Retinal pigment epithelial cell (primary cell): Measurements from ENCODE around the gene UNC80.

Experiments
- DNase-seq: peaks from one replicate; pipeline ENCODE4 v3.0.0-alpha.2; 2010; ENCODE audit warnings: low read depth
- H3K4me3 ChIP-seq: 2 replicates; pipeline ENCODE4 v1.5.1; 2011; ENCODE audit warnings: mild to moderate bottlenecking, low read length, control low read depth, moderate library complexity
- TF ChIP-seq, protein P1 (sequence below): conservative IDR thresholded peaks from 2 replicates; pipeline ENCODE4 v1.5.1; 2011; ENCODE audit warnings: low read depth, low read length, control low read depth, inconsistent platforms

UNC80 gene

DNA sequence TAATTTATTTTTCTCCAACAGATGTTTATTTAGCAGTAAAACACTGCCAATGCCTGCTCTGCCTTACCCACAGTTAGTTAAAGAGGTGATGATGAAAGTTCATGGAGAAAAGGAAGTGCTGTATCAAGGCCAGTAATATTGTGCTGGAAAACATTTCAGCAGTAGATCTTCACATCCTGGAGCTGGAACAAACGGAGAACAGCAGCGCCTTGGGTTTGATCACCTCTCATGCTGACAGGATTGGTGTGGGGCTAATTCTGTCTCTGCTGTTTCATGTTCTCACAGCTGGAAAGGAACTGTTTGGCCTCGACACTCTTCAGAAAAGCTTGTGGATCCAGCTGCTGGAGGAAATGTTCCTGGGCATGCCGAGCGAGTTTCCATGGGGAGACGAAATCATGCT is 169.3 kb downstream of the UNC80 start:
- H3K4me3 ChIP-seq, result no peak overlapping the region
- TF ChIP-seq, protein P1, sequence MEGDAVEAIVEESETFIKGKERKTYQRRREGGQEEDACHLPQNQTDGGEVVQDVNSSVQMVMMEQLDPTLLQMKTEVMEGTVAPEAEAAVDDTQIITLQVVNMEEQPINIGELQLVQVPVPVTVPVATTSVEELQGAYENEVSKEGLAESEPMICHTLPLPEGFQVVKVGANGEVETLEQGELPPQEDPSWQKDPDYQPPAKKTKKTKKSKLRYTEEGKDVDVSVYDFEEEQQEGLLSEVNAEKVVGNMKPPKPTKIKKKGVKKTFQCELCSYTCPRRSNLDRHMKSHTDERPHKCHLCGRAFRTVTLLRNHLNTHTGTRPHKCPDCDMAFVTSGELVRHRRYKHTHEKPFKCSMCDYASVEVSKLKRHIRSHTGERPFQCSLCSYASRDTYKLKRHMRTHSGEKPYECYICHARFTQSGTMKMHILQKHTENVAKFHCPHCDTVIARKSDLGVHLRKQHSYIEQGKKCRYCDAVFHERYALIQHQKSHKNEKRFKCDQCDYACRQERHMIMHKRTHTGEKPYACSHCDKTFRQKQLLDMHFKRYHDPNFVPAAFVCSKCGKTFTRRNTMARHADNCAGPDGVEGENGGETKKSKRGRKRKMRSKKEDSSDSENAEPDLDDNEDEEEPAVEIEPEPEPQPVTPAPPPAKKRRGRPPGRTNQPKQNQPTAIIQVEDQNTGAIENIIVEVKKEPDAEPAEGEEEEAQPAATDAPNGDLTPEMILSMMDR, result no peak
- no peak for DNase-seq

DNA sequence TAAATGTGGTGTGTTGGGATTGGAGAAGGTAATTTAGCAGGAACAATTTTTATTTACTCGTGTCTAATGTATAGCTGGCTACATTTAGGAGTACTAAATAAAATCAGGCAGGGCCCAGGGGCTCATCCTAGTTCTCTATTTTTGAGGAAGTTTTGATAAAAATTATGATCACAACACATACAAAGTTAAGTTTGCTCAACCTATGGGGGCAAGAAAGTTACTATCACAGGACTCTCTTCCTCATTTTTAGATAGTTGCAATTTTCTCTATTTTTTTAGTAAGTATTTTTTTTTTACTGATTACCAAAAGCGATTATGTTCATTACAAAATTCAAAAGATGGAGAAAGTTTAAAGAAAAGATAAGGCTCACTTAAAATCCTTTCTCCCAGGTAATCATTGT is 170.8 kb downstream of the UNC80 start:
- TF ChIP-seq, protein P1, result no peak
- no peak for DNase-seq
- no peak overlapping the region for H3K4me3 ChIP-seq

DNA sequence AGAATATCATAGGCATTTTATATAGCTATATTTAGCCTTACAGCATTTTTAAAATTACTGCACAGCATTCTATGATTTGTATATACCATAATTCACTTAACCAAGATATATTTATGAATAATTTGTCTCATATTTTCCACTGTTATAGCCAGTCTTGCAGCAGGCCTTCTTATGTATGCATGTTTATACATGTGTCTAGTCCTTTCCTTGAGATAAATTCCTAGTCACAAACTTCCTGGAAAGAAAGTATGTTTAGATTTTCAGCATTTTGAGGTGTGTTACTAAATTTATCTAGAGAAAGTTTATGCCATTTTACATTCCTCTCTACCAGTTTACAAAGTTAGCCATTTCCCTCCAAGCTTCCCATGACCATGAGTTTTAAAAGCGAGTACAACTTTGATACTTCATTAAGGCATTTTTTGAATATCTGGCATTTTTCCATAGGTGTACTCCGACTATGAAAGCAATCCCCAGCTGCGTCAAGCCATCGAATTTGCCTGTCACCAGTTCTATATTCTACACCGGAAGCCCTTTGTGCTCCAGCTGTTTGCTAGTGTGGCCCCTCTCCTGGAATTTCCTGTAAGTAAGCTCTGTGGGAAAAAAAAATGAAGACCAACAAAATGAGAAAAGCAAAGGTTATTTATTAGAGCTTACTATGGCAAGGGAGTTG is 171.4 kb downstream of the UNC80 start:
- TF ChIP-seq, protein P1, result no peak
- DNase-seq, result peak; percentile 93
- H3K4me3 ChIP-seq, result no peak overlapping the region

DNA sequence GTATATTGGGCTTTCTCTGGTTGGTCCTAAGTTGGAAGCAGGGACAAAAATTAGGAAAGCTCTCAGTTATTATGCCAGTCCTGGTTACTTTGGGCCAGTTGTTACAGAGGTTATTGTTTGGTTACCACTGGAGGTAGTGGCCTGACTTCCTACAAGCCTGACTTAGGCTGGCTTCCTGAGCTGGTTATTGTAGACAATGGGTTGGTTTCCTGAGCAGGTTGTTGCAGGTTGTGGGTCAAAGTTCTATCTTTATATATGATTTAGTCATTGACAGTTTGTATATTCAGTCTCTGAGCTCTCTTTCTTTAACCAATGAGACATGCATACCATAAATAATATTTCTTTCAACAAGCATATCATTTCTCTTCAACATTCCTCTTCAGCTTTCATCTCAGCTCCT is 172.1 kb downstream of the UNC80 start:
- TF ChIP-seq, protein P1, result no peak
- DNase-seq, result no peak
- no peak overlapping the region for H3K4me3 ChIP-seq

DNA sequence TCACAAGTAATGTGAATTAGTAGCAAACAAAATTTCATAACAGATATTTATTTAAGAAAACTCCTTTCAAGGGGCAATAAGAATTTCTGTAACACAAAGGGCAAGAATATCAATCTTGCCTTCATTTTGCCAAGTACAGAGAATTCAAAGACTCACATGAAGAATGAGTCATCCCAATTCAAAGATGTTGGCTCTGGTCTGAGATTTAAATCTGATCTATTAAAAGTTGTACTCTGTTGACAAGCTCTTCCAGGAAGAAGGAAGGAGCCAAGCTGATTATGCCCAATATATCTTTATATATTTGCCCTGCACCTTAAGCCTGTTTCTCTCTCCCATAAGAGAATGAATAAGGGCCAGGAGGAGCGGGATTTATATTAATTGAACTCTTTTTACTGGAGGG is 174.9 kb downstream of the UNC80 start:
- peak; percentile 76 for DNase-seq
- TF ChIP-seq, protein P1, result no peak
- H3K4me3 ChIP-seq, result no peak overlapping the region

DNA sequence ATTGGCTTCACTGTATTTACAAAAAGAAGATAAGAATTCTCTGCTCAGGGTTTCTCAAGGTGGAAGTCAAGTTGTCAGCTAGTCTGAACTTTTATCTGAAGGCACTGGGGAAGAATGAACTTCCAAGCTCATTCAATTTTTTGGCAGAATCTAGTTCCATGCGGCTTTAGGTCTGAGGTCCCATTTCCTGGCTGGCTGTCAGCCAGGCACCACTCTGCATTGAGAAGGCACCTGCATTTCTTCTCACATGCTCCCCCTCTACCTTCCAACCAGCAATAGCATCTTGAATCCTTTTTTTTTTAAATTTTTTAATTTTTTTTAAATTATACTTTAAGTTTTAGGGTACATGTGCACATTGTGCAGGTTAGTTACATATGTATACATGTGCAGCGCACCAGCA is 184.6 kb downstream of the UNC80 start:
- TF ChIP-seq, protein P1, result no peak
- no peak for DNase-seq
- no peak overlapping the region for H3K4me3 ChIP-seq

DNA sequence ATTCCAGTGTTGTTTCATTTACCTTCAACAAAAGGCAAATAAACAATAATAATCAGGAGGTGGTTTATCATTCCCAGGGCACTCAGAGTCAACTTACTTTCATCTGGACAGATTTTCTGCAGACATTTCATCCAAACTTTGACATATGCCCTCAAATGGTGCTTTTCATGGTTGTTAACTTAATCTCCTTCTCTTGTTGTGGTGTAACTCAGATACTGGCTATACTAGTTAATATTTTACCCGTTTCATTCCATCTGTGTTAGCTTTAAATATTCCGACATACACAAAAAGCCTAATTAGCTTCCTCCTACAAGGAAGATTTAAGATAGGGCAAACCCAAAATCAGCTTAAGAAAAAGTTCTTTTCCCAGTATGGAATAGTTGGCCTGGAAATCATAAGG is 186.4 kb downstream of the UNC80 start:
- DNase-seq, result no peak
- no peak overlapping the region for H3K4me3 ChIP-seq
- TF ChIP-seq, protein P1, result no peak
